HT-29 (cell line): ENCODE results near the gene RALGDS. TPM values are rescaled to one million over a fixed set of nuclear protein-coding genes. Genes with fewer than 3 reads are reported as not detected.
"Not testable (repeated sequence)": the region's sequence is repeated elsewhere in the genome, so short reads cannot be mapped to it uniquely, and the experiment has no call there.

Source experiments
- DNase-seq: peaks from one replicate; pipeline ENCODE4 v3.0.0-alpha.2; 2015; ENCODE audit warnings: low spot score
- total RNA-seq: library from RNA; depleted of rRNA; stranded (reverse); fragments of >200 nt; shearing (Covaris generic); gene quantifications from 2 replicates; pipeline ENCODE4 v1.2.3, GENCODE V29; 2014

RALGDS gene
- total RNA-seq, 1 experiment from 2014 or later = 95.0 TPM

DNA sequence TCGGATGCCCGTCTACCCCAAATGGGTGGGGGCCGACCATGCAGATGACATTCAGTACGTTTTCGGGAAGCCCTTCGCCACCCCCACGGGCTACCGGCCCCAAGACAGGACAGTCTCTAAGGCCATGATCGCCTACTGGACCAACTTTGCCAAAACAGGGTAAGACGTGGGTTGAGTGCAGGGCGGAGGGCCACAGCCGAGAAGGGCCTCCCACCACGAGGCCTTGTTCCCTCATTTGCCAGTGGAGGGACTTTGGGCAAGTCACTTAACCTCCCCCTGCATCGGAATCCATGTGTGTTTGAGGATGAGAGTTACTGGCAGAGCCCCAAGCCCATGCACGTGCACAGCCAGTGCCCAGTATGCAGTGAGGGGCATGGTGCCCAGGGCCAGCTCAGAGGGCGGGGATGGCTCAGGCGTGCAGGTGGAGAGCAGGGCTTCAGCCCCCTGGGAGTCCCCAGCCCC lies 50.5 kb downstream of the RALGDS start:
- not testable (repeated sequence) for DNase-seq

DNA sequence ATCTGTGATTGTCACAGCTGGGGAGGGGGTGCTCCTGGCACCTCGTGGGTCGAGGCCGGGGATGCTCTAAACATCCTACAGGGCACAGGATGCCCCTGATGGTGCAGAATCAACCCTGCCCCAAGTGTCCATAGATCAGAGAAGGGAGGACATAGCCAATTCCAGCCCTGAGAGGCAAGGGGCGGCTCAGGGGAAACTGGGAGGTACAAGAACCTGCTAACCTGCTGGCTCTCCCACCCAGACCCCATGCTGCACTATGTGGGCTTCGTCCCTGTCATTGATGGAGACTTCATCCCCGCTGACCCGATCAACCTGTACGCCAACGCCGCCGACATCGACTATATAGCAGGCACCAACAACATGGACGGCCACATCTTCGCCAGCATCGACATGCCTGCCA lies 52.6 kb downstream of the RALGDS start:
- DNase-seq = not testable (repeated sequence)

DNA sequence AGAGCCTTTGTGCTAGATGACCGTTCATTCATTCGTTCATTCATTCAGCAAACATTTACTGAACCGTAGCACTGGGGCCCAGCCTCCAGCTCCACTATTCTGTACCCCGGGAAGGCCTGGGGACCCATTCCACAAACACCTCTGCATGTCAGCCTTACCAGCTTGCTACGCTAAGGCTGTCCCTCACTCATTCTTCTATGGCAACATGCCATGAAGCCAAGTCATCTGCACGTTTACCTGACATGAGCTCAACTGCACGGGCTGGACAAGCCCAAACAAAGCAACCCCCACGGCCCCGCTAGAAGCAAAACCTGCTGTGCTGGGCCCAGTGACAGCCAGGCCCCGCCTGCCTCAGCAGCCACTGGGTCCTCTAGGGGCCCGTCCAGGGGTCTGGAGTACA lies 53.2 kb downstream of the RALGDS start:
- DNase-seq = no peak

DNA sequence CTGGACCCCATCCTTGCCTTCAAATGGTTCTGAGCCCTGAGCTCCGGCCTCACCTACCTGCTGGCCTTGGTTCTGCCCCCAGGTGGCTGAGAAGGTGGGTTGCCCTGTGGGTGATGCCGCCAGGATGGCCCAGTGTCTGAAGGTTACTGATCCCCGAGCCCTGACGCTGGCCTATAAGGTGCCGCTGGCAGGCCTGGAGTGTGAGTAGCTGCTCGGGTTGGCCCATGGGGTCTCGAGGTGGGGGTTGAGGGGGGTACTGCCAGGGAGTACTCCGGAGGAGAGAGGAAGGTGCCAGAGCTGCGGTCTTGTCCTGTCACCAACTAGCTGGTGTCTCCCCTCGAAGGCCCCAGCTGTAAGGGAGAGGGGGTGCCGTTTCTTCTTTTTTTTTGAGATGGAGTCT lies 54.0 kb downstream of the RALGDS start:
- DNase-seq = no peak

DNA sequence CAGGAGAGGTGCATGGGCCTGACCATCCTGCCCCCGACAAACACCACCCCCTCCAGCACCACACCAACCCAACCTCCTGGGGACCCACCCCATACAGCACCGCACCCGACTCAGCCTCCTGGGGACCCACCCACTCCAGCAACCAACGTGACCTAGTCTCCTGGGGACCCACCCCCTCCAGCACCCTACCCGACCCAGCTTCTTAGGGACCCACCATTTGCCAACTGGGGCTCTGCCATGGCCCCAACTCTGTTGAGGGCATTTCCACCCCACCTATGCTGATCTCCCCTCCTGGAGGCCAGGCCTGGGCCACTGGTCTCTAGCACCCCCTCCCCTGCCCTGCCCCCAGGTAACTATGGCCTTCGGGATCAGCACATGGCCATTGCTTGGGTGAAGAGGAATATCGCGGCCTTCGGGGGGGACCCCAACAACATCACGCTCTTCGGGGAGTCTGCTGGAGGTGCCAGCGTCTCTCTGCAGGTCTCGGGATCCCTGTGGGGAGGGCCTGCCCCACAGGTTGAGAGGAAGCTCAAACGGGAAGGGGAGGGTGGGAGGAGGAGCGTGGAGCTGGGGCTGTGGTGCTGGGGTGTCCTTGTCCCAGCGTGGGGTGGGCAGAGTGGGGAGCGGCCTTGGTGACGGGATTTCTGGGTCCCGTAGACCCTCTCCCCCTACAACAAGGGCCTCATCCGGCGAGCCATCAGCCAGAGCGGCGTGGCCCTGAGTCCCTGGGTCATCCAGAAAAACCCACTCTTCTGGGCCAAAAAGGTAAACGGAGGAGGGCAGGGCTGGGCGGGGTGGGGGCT lies 54.7 kb downstream of the RALGDS start:
- no peak for DNase-seq

DNA sequence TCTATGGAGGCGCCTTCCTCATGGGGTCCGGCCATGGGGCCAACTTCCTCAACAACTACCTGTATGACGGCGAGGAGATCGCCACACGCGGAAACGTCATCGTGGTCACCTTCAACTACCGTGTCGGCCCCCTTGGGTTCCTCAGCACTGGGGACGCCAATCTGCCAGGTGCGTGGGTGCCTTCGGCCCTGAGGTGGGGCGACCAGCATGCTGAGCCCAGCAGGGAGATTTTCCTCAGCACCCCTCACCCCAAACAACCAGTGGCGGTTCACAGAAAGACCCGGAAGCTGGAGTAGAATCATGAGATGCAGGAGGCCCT lies 56.0 kb downstream of the RALGDS start:
- no peak for DNase-seq

DNA sequence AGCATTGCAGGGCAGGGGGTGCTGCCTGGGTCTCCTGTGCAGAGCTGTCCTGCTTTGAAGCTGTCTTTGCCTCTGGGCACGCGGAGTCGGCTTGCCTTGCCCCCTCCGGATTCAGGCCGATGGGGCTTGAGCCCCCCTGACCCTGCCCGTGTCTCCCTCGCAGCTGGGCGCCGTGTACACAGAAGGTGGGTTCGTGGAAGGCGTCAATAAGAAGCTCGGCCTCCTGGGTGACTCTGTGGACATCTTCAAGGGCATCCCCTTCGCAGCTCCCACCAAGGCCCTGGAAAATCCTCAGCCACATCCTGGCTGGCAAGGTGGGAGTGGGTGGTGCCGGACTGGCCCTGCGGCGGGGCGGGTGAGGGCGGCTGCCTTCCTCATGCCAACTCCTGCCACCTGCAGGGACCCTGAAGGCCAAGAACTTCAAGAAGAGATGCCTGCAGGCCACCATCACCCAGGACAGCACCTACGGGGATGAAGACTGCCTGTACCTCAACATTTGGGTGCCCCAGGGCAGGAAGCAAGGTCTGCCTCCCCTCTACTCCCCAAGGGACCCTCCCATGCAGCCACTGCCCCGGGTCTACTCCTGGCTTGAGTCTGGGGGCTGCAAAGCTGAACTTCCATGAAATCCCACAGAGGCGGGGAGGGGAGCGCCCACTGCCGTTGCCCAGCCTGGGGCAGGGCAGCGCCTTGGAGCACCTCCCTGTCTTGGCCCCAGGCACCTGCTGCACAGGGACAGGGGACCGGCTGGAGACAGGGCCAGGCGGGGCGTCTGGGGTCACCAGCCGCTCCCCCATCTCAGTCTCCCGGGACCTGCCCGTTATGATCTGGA lies 56.6 kb downstream of the RALGDS start:
- no peak for DNase-seq

DNA sequence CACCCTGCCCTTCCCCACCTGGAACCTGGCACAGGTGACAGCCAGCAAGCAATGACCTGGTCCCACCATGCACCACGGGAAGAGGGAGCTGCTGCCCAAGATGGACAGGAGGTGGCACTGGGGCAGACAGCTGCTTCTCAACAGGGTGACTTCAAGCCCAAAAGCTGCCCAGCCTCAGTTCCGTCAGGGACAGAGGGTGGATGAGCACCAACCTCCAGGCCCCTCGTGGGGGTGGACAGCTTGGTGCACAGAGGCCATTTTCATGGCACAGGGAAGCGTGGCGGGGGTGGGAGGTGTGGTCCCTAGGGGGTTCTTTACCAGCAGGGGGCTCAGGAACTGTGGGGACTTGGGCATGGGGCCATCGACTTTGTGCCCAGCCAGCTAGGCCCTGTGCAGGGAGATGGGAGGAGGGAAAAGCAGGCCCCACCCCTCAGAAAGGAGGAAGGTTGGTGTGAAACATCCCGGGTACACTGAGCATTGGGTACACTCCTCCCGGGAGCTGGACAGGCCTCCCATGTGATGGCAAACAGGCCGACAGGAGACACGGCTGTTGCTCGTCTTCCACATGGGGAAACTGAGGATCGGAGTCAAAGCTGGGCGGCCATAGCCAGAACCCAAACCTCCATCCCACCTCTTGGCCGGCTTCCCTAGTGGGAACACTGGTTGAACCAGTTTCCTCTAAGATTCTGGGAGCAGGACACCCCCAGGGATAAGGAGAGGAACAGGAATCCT lies 57.4 kb downstream of the RALGDS start:
- DNase-seq = no peak

DNA sequence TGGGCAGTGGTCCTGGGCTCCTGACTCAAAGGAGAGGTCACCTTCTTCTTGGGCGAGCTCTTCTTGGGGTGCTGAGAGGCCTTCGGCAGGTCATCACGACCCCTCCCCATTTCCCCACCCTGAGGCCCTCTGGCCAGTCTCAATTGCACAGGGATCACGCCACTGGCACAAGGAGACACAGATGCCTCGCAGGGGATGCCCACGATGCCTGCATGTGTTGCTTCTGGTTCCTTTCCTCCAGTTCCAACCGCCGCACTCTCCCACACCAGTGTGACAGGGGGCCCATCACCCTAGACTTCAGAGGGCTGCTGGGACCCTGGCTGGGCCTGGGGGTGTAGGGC lies 57.9 kb downstream of the RALGDS start:
- DNase-seq = no peak

DNA sequence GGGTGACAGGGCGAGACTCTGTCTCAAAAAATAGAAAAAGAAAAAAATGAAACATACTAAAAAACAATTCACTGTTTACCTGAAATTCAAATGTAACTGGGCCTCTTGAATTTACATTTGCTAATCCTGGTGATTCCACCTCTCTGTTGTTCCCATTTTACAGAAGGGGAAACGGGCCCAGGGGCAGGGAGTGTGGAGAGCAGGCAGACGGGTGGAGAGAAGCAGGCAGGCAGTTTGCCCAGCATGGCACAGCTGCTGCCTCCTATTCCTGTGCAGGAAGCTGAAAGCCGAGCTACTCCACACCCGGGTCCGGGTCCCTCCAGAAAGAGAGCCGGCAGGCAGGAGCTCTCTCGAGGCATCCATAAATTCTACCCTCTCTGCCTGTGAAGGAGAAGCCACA lies 58.5 kb downstream of the RALGDS start:
- not testable (repeated sequence) for DNase-seq

DNA sequence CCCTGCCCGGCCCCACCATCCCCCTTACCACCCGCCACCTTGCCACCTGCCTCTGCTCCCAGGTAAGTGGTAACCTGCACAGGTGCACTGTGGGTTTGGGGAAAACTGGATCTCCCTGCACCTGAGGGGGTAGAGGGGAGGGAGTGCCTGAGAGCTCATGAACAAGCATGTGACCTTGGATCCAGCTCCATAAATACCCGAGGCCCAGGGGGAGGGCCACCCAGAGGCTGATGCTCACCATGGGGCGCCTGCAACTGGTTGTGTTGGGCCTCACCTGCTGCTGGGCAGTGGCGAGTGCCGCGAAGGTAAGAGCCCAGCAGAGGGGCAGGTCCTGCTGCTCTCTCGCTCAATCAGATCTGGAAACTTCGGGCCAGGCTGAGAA lies 59.3 kb downstream of the RALGDS start, which contains the start of gene CEL:
CEL (plus strand) TSS at position 218 of the 382 bp plus-strand sequence; CDS start at position 240, 22 bp downstream.
- not testable (repeated sequence) for DNase-seq

DNA sequence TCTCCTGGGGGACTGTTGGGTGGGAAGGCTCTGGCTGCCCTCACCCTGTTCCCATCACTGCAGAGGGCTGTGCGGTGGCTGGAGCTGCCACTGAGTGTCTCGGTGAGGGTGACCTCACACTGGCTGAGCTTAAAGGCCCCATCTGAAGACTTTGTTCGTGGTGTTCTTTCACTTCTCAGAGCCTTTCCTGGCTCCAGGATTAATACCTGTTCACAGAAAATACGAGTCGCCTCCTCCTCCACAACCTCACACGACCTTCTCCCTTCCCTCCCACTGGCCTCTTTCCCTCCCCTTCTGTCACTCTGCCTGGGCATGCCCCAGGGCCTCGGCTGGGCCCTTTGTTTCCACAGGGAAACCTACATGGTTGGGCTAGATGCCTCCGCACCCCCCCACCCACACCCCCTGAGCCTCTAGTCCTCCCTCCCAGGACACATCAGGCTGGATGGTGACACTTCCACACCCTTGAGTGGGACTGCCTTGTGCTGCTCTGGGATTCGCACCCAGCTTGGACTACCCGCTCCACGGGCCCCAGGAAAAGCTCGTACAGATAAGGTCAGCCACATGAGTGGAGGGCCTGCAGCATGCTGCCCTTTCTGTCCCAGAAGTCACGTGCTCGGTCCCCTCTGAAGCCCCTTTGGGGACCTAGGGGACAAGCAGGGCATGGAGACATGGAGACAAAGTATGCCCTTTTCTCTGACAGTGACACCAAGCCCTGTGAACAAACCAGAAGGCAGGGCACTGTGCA lies 59.8 kb downstream of the RALGDS start:
- DNase-seq = not testable (repeated sequence)

DNA sequence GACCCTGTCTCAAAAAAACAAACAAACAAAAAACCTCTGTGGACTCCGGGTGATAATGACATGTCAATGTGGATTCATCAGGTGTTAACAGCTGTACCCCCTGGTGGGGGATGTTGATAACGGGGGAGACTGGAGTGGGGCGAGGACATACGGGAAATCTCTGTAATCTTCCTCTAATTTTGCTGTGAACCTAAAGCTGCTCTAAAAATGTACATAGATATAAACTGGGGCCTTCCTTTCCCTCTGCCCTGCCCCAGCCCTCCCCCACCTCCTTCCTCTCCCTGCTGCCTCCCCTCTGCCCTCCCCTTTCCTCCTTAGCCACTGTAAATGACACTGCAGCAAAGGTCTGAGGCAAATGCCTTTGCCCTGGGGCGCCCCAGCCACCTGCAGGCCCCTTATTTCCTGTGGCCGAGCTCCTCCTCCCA lies 60.6 kb downstream of the RALGDS start:
- DNase-seq = no peak

DNA sequence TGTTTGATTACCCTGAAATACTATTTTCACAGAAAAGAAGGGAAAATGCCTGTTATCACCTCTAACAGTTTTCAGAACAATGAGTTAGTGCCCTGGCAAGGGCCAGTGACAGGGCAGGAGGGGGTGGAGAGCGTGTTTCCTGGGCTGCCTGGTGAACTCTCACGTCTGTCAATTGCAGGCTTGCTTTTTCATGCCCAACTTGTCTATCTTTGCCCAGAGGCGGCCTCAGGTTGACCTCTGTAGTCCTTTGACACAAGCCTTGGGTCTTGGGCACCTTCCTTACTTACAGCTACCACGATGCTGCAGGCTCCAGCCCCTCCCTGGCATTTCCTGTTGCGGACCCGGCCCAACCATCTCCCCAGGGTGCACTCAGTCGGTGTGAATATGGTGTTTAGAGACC lies 61.4 kb downstream of the RALGDS start:
- no peak for DNase-seq

DNA sequence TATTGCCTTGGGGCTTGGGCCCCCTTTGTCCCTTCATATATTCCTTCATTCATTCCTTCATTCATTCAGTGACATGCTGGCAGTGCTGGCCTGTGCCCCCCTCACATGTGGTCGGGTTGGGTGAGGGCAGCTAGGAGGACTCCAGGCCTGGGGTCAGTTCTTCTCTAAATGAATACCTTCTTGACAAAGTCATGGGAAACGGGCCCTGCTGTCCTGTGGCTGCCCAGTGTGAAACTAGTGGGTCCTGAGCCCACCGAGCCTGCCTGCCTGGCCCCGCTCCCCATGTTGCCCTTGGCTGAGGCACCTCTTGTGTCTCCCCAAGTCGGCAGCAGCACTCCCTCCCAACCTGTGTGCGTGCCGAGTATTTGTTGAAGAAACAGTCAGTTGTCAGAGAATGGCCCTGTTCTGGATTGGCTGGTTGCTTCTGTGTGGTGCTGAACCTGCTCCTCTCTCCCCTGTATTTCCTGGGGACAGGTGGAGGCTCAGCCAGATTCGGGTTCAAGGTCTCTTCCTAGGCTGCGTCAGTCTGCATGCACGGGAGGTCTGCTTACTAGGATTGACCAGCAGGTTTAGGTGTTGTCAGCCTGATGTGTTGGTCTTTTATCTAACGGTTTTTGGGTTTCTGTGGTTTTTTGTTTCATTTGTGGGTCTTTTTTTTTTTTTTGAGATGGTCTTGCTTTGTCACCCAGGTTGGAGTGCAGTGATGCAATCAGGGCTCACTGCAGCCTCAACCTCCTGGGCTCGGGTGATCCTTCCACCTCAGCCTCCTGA lies 62.3 kb downstream of the RALGDS start:
- DNase-seq = no peak

DNA sequence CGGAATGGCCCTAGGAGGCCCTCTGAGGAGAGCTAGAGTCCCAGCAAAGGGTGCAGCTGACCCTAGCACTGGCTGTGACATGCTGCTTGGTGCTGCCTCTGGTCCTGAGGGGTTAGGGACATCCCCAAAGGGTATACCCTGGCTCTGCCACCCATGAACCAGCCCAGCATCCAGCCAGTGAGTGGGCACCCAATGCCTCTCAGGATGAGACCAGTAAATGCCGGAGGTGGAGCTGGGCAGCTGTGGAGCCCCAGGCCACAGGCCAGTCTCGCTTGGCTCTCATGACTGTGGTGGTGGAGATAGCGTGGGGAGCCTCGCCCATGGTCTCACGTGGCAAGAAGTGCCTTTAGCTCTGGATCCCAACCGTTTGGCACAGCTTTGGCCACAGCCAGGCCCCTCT lies 63.0 kb downstream of the RALGDS start:
- DNase-seq = no peak

DNA sequence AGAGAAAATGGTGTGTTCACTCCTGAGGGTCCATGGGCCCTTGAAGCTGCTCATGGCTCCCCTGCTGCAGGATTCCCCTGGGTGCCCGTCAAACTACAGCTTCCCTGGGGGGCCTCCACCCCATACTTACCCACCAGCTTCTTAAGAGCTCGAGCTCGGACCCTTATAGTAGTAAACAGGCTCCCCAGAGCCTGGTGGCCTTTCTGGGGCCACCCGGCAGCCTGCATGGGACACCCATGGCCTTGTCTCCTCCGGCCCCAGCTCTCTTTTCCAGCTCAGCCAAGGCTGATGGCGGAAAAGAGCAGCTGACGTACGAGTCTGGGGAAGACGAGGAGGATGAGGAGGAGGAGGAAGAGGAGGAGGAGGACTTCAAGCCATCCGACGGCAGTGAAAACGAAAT lies 63.5 kb downstream of the RALGDS start:
- no peak for DNase-seq

DNA sequence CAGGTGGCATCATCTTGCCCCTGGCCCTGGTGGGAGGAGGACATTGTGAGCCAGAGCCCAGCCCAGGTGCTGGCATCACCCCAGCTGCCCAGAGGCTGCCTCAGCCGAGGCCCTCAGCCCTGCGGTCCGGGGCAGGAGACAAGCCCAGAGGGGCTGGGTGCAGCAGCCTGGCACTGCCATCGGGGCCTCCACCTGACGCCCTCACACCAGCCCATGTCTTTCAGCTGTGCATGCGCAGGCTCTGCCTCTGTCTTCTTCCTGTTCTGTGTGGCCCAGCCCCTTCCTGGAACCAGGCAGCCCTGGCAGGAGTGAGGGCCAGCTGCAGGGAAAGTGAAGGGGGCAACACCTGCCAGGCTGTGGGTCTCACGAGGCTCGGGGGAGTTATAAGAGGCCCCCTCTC lies 64.0 kb downstream of the RALGDS start:
- DNase-seq = no peak

DNA sequence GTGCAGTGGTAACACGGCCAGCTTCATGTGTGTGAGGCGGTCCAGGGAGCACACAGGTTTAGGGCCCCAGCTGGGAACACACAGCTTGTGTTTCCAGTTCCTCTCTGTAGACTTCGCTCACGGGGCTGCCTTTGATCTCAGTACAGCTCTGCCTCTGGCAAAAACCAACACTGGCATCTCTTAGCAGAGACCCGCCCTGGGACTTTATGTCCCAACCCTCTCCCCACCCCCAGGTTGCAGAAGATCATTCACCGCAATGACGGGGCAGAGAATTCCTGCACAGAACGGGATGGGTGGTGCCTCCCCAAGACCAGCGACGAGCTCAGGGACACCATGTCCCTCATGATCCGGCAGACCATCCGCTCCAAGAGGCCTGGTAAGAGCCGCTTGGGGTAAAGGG lies 64.5 kb downstream of the RALGDS start:
- DNase-seq = no peak

DNA sequence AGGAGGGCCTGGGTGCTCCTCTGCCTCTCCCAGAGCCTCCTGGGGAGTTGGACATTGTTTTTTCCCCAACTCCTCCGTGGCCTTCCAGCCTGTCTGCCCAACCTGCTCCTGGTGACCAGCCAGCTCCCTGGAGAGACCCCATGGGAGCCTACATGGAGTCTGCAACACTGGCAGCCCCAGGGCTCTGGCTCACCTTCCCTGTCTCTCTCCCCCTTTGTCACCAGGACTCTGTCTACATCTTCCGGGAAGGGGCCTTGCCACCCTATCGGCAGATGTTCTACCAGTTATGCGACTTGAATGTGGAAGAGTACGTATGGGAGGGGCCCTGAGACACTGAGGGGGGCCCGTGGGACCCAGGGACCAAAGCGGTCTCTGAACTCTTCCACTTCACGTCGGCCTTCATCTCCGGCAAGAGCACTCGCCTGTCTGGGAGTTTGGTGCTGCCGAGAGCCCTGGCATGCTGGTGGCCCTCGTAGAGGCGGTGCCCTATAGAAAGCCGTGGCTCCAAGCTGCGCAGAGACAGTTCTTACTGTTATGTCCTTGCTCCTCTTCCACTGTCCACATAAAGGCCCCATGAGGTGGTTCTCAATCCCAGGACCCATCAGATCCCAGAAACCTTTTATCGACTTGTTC lies 65.1 kb downstream of the RALGDS start:
- no peak for DNase-seq
